Type B pancreatic cell (in vitro differentiated cells): ENCODE results near the gene ARHGAP36. TPM values are rescaled to one million over a fixed set of nuclear protein-coding genes. Genes with fewer than 3 reads are reported as not detected.

ENCODE experiments used
- DNase-seq: peaks from one replicate; pipeline ENCODE4 v3.0.0; 2021; ENCODE audit warnings: mixed read lengths; ENCODE audit not compliant: unreplicated experiment; ENCODE audit errors: extremely low spot score
- H3K27ac Mint-ChIP-seq: 2 replicates; pipeline ENCODE4 v1.8.0; 2021; ENCODE audit warnings: mild to moderate bottlenecking, mixed read lengths
- H3K27me3 Mint-ChIP-seq: 2 replicates; pipeline ENCODE4 v1.8.0; 2021; ENCODE audit warnings: mixed read lengths
- H3K36me3 Mint-ChIP-seq: 2 replicates; pipeline ENCODE4 v1.8.0; 2021; ENCODE audit warnings: mixed read lengths
- H3K4me1 Mint-ChIP-seq: one replicate; pipeline ENCODE4 v1.8.0; 2021; ENCODE audit warnings: mixed read lengths; ENCODE audit not compliant: unreplicated experiment
- H3K4me3 Mint-ChIP-seq: 2 replicates; pipeline ENCODE4 v1.8.0; 2021; ENCODE audit warnings: mild to moderate bottlenecking, mixed read lengths
- H3K9me3 Mint-ChIP-seq: 2 replicates; pipeline ENCODE4 v1.8.0; 2021; ENCODE audit warnings: mixed read lengths
- long read RNA-seq: library from polyadenylated mRNA; unstranded; transcript quantifications from one replicate; pipeline ENCODE4 v2.0.0, GENCODE V29; 2020
- total RNA-seq: library from RNA; stranded (reverse); gene quantifications from 2 replicates; pipeline ENCODE4 v1.2.1, GENCODE V29; 2021; ENCODE audit warnings: low replicate concordance
- TF ChIP-seq, protein P1 (sequence below): fragments of 200-600 bp; sonication (generic); conservative IDR thresholded peaks from 2 replicates; pipeline ENCODE4 v1.5.0; 2021; ENCODE audit warnings: antibody characterized with exemption, mild to moderate bottlenecking

The ARHGAP36 gene
- total RNA-seq, result 0.92 and 1.6 TPM in 2 replicates
- long read RNA-seq, partial matches to known transcripts, result 1 of 6 reads
- long read RNA-seq, other reads (novel, unspliced or antisense), result 1 of 6 reads

- no peak within 1 kb of the TSS for H3K27ac Mint-ChIP-seq
- DNase-seq, result no peak
- H3K9me3 Mint-ChIP-seq, result no peaks in the 10 kb centered on the region
- TF ChIP-seq, protein P1, sequence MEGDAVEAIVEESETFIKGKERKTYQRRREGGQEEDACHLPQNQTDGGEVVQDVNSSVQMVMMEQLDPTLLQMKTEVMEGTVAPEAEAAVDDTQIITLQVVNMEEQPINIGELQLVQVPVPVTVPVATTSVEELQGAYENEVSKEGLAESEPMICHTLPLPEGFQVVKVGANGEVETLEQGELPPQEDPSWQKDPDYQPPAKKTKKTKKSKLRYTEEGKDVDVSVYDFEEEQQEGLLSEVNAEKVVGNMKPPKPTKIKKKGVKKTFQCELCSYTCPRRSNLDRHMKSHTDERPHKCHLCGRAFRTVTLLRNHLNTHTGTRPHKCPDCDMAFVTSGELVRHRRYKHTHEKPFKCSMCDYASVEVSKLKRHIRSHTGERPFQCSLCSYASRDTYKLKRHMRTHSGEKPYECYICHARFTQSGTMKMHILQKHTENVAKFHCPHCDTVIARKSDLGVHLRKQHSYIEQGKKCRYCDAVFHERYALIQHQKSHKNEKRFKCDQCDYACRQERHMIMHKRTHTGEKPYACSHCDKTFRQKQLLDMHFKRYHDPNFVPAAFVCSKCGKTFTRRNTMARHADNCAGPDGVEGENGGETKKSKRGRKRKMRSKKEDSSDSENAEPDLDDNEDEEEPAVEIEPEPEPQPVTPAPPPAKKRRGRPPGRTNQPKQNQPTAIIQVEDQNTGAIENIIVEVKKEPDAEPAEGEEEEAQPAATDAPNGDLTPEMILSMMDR, result no peak
- peak within 1 kb of the TSS; percentile 74 for H3K4me3 Mint-ChIP-seq
- H3K27me3 Mint-ChIP-seq, result peaks cover 42% of the 10 kb centered on the region
- no peaks in the 10 kb centered on the region for H3K36me3 Mint-ChIP-seq
- no peaks in the 10 kb centered on the region for H3K4me1 Mint-ChIP-seq
Observed at GRCh38 chrX:131058136-131058868, at the start of gene ARHGAP36. Gene ARHGAP36 (plus strand): TSS chrX:131058346. CDS start chrX:131081666, 23,320 bp downstream.

DNA sequence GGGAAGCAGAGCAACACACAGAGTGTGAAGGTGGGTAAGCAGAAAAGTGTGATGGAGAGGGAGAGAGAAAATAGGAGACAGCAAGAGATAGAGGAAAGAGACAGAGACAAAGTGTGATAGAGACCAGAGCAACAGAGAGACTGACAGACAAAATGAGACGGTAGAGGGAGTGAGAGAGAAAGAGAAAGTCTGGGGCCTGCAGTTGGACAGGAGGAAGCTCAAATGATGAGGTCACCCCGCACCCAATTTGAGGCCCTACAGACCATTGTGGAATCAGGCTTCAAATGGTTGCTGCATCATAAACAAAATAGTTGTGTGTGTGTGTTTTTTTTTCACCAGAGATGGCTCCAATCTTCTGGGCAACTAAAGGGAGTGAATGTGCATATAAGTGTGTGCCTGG, 48.0 kb upstream of the ARHGAP36 start:
- peaks cover 21% of the 10 kb centered on the region for H3K27me3 Mint-ChIP-seq
- H3K36me3 Mint-ChIP-seq, result no peaks in the 10 kb centered on the region
- no peak overlapping the region for H3K27ac Mint-ChIP-seq
- TF ChIP-seq, protein P1, result no peak
- no peaks in the 10 kb centered on the region for H3K4me1 Mint-ChIP-seq
- DNase-seq, result no peak
- no peak overlapping the region for H3K4me3 Mint-ChIP-seq
- no peaks in the 10 kb centered on the region for H3K9me3 Mint-ChIP-seq

- Mint-ChIP-seq H3K9me3 (no peaks in the 10 kb centered on the region), H3K36me3 (no peaks in the 10 kb centered on the region), H3K27ac (no peak overlapping the region), H3K4me1 (no peaks in the 10 kb centered on the region), H3K4me3 (no peak overlapping the region), H3K27me3 (peaks cover 28% of the 10 kb centered on the region)
- TF ChIP-seq, protein P1, result no peak
- DNase-seq, result no peak
Observed at GRCh38 chrX:131025336-131025735, 32.8 kb upstream of the ARHGAP36 start.

- no peak overlapping the region for H3K4me3 Mint-ChIP-seq
- no peak overlapping the region for H3K27ac Mint-ChIP-seq
- no peaks in the 10 kb centered on the region for H3K36me3 Mint-ChIP-seq
- TF ChIP-seq, protein P1, result no peak
- no peak for DNase-seq
- peaks cover 36% of the 10 kb centered on the region for H3K27me3 Mint-ChIP-seq
- no peaks in the 10 kb centered on the region for H3K9me3 Mint-ChIP-seq
- H3K4me1 Mint-ChIP-seq, result no peaks in the 10 kb centered on the region
Observed at GRCh38 chrX:131032354-131033230, 25.6 kb upstream of the ARHGAP36 start.

DNA sequence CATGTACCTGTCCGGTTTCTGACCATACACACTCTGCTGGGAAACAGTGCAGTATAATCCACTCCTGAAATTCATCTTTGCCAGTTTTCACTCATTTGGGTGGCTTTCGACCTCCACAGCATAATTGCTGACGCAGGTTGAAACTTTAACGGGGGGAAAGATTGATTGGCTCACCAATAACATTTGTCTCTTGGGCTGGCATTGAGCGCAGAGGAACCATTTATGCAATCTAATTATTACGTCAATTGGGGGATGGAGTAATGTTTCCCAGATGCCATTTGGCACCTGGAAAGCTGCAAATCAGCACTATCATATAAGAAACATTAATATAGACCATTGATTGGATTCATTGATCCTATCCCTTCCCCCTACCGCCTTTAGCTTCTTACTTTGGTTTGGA, 24.1 kb upstream of the ARHGAP36 start:
- Mint-ChIP-seq H3K4me1 (no peaks in the 10 kb centered on the region), H3K9me3 (no peaks in the 10 kb centered on the region), H3K27ac (no peak overlapping the region), H3K27me3 (peaks cover 27% of the 10 kb centered on the region), H3K4me3 (no peak overlapping the region), H3K36me3 (no peaks in the 10 kb centered on the region)
- DNase-seq, result no peak
- TF ChIP-seq, protein P1, result no peak
